ENCODE results near the gene SCYL1. TPM values are rescaled to one million over a fixed set of nuclear protein-coding genes. Genes with fewer than 3 reads are reported as not detected.
"Not testable (repeated sequence)": the region's sequence is repeated elsewhere in the genome, so short reads cannot be mapped to it uniquely, and the experiment has no call there.

The SCYL1 gene
- total RNA-seq, 1 experiment from 2014 or later, result 54.7 TPM

GRCh38 chr11:65563601-65564000, 38.7 kb downstream of the SCYL1 start:
- Histone ChIP-seq H4K91ac (ENCODE audit: insufficient read length, low read depth, low read length) (no peak overlapping the region), H2BK120ac (ENCODE audit: low read depth, low read length, poor library complexity, severe bottlenecking) (no peak overlapping the region), H3K4ac (ENCODE audit: low read depth, low read length) (no peak overlapping the region), H2AFZ (ENCODE audit: low read length) (no peak overlapping the region), H4K20me1 (ENCODE audit: control insufficient read depth, insufficient read depth, insufficient read length) (no peaks in the 10 kb centered on the region), H4K8ac (replicated peaks; ENCODE audit: insufficient read length, low read depth, low read length) (no peak overlapping the region), H3K4me2 (ENCODE audit: insufficient read depth, insufficient read length, low read length) (no peak overlapping the region), H3K9ac (ENCODE audit: extremely low read depth, insufficient read length, low read length) (no peak overlapping the region), H2AK5ac (ENCODE audit: insufficient read length, low read length) (no peak overlapping the region), H3K23ac (ENCODE audit: insufficient read length, low read depth, low read length) (no peak overlapping the region), H2BK12ac (ENCODE audit: insufficient read length, low read depth, low read length) (no peak overlapping the region), H3K23me2 (ENCODE audit: insufficient read length, low read depth, low read length, poor library complexity, severe bottlenecking) (no peaks in the 10 kb centered on the region), H3K79me1 (ENCODE audit: insufficient read depth, low read depth, low read length, poor library complexity, severe bottlenecking) (no peaks in the 10 kb centered on the region), H4K5ac (ENCODE audit: insufficient read length, low read depth, low read length) (no peak overlapping the region), H3K79me2 (ENCODE audit: insufficient read depth, low read length) (no peaks in the 10 kb centered on the region), H3K27ac (ENCODE audit: insufficient read length, low read depth, low read length) (no peak overlapping the region), H3T11ph (ENCODE audit: low read length) (no peak overlapping the region), H3K56ac (ENCODE audit: insufficient read length, low read depth, low read length) (no peak overlapping the region), H3K14ac (ENCODE audit: insufficient read depth, low read length) (no peak overlapping the region), H3K18ac (ENCODE audit: insufficient read length, low read depth, low read length) (no peak overlapping the region), H2BK5ac (ENCODE audit: insufficient read length, low read length) (no peak overlapping the region), H2BK15ac (ENCODE audit: low read depth, low read length) (no peak overlapping the region), H3K9me3 (ENCODE audit: control insufficient read depth, low read depth, low read length) (no peaks in the 10 kb centered on the region), H2BK20ac (ENCODE audit: low read depth, low read length, poor library complexity, severe bottlenecking) (no peak overlapping the region), H3K27me3 (ENCODE audit: insufficient read depth, low read length) (no peaks in the 10 kb centered on the region; the same call in 1 of the 2 replicates), H3K4me1 (ENCODE audit: insufficient read depth, low read length) (peaks cover 3% of the 10 kb centered on the region; the same call in 1 of the 2 replicates)
- H3K27me3 Mint-ChIP-seq (ENCODE audit: low read depth), result peaks cover 21% of the 10 kb centered on the region
- no peak overlapping the region for H3K27ac Mint-ChIP-seq
- WGBS (ENCODE audit: extremely low coverage, insufficient read length, low lambda C conversion rate), result no CpG with 5 or more reads among the region's 4 CpGs
- H3K36me3 Mint-ChIP-seq (ENCODE audit: insufficient read depth in 1 of 3, low read depth in 3 of 3), result peaks cover 0 to 5% (median under 1%) of the 10 kb centered on the region in 3 experiments; a peak in 3 of 7 replicates
- TF ChIP-seq CTCF (conservative IDR thresholded peaks at IDR 0.05), result no peak
- peaks cover 22 to 34% of the 10 kb centered on the region in 2 experiments for H3K4me1 Mint-ChIP-seq
- no peak for DNase-seq
- H3K9me3 Mint-ChIP-seq, result no peaks in the 10 kb centered on the region
- H3K4me3 Mint-ChIP-seq, result no peak overlapping the region

GRCh38 chr11:65564879-65565559, 40.1 kb downstream of the SCYL1 start:
- H3K18ac ChIP-seq (ENCODE audit: insufficient read length, low read depth, low read length); H3K27ac ChIP-seq (ENCODE audit: insufficient read length, low read depth, low read length); H3K27me3 ChIP-seq (ENCODE audit: insufficient read depth, low read length); H3K14ac ChIP-seq (ENCODE audit: insufficient read depth, low read length); H2BK12ac ChIP-seq (ENCODE audit: insufficient read length, low read depth, low read length); H3K9me3 ChIP-seq (ENCODE audit: control insufficient read depth, low read depth, low read length); H3K4me3 Mint-ChIP-seq; H4K8ac ChIP-seq (replicated peaks; ENCODE audit: insufficient read length, low read depth, low read length); H3K4me2 ChIP-seq (ENCODE audit: insufficient read depth, insufficient read length, low read length); H3K4me1 ChIP-seq (ENCODE audit: insufficient read depth, low read length); H2AFZ ChIP-seq (ENCODE audit: low read length); H3K27ac Mint-ChIP-seq; DNase-seq; H2BK15ac ChIP-seq (ENCODE audit: low read depth, low read length); H3K36me3 Mint-ChIP-seq (ENCODE audit: insufficient read depth in 1 of 3, low read depth in 3 of 3); H3K4ac ChIP-seq (ENCODE audit: low read depth, low read length); H3K79me2 ChIP-seq (ENCODE audit: insufficient read depth, low read length); H2BK120ac ChIP-seq (ENCODE audit: low read depth, low read length, poor library complexity, severe bottlenecking); H3K79me1 ChIP-seq (ENCODE audit: insufficient read depth, low read depth, low read length, poor library complexity, severe bottlenecking); H4K20me1 ChIP-seq (ENCODE audit: control insufficient read depth, insufficient read depth, insufficient read length); H2AK5ac ChIP-seq (ENCODE audit: insufficient read length, low read length); H3K9me3 Mint-ChIP-seq; H4K5ac ChIP-seq (ENCODE audit: insufficient read length, low read depth, low read length); H3K56ac ChIP-seq (ENCODE audit: insufficient read length, low read depth, low read length); H3K23me2 ChIP-seq (ENCODE audit: insufficient read length, low read depth, low read length, poor library complexity, severe bottlenecking); H2BK5ac ChIP-seq (ENCODE audit: insufficient read length, low read length); H2BK20ac ChIP-seq (ENCODE audit: low read depth, low read length, poor library complexity, severe bottlenecking); H3K23ac ChIP-seq (ENCODE audit: insufficient read length, low read depth, low read length); H3K9ac ChIP-seq (ENCODE audit: extremely low read depth, insufficient read length, low read length); H3T11ph ChIP-seq (ENCODE audit: low read length); H4K91ac ChIP-seq (ENCODE audit: insufficient read length, low read depth, low read length): not testable (repeated sequence)
- WGBS (ENCODE audit: extremely low coverage, insufficient read length, low lambda C conversion rate), result no CpG with 5 or more reads among the region's 12 CpGs
- peaks cover 25 to 31% of the 10 kb centered on the region in 2 experiments for H3K4me1 Mint-ChIP-seq
- H3K27me3 Mint-ChIP-seq (ENCODE audit: low read depth), result peaks cover 13% of the 10 kb centered on the region
